ENCODE data around the gene BRCC3.

DNA sequence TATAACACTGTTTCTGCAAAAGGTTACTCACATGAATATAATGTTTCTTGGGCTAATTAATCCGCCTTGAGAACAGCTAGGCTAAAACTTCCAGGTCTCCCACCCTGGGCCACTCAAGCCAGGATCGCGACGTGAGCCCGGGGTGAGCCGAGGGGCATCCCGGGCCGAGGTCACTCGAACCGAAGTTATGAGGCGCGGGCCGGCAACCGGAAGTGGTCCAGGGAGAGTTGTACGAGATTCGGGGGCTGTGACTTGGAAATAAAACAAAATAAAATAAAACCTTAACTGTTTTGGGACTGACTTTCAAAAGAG is 689 bp upstream of the BRCC3 start:
- TF ChIP-seq ZFP82 (CRISPR knock-in tag; IDR thresholded peaks at IDR 0.05; ENCODE audit: borderline replicate concordance) (no peak), EZH2 (conservative IDR thresholded peaks at IDR 0.05; ENCODE audit: low read depth, low read length) (no peak), POLR2AphosphoS5 (IDR thresholded peaks at IDR 0.05; ENCODE audit: low read depth, low read length) (no peak), POLR2A (IDR thresholded peaks at IDR 0.05; ENCODE audit: insufficient read depth in 1 of 2, low read depth in 2 of 2, low read length in 2 of 2) (no peak)
- TF ChIP-seq, protein P1, sequence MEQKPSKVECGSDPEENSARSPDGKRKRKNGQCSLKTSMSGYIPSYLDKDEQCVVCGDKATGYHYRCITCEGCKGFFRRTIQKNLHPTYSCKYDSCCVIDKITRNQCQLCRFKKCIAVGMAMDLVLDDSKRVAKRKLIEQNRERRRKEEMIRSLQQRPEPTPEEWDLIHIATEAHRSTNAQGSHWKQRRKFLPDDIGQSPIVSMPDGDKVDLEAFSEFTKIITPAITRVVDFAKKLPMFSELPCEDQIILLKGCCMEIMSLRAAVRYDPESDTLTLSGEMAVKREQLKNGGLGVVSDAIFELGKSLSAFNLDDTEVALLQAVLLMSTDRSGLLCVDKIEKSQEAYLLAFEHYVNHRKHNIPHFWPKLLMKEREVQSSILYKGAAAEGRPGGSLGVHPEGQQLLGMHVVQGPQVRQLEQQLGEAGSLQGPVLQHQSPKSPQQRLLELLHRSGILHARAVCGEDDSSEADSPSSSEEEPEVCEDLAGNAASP (CRISPR knock-in tag; IDR thresholded peaks at IDR 0.05; ENCODE audit: borderline replicate concordance): no peak
- TF ChIP-seq, protein P2, sequence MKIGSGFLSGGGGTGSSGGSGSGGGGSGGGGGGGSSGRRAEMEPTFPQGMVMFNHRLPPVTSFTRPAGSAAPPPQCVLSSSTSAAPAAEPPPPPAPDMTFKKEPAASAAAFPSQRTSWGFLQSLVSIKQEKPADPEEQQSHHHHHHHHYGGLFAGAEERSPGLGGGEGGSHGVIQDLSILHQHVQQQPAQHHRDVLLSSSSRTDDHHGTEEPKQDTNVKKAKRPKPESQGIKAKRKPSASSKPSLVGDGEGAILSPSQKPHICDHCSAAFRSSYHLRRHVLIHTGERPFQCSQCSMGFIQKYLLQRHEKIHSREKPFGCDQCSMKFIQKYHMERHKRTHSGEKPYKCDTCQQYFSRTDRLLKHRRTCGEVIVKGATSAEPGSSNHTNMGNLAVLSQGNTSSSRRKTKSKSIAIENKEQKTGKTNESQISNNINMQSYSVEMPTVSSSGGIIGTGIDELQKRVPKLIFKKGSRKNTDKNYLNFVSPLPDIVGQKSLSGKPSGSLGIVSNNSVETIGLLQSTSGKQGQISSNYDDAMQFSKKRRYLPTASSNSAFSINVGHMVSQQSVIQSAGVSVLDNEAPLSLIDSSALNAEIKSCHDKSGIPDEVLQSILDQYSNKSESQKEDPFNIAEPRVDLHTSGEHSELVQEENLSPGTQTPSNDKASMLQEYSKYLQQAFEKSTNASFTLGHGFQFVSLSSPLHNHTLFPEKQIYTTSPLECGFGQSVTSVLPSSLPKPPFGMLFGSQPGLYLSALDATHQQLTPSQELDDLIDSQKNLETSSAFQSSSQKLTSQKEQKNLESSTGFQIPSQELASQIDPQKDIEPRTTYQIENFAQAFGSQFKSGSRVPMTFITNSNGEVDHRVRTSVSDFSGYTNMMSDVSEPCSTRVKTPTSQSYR (CRISPR knock-in tag; IDR thresholded peaks at IDR 0.05; ENCODE audit: borderline replicate concordance): no peak
- TF ChIP-seq, protein P3, sequence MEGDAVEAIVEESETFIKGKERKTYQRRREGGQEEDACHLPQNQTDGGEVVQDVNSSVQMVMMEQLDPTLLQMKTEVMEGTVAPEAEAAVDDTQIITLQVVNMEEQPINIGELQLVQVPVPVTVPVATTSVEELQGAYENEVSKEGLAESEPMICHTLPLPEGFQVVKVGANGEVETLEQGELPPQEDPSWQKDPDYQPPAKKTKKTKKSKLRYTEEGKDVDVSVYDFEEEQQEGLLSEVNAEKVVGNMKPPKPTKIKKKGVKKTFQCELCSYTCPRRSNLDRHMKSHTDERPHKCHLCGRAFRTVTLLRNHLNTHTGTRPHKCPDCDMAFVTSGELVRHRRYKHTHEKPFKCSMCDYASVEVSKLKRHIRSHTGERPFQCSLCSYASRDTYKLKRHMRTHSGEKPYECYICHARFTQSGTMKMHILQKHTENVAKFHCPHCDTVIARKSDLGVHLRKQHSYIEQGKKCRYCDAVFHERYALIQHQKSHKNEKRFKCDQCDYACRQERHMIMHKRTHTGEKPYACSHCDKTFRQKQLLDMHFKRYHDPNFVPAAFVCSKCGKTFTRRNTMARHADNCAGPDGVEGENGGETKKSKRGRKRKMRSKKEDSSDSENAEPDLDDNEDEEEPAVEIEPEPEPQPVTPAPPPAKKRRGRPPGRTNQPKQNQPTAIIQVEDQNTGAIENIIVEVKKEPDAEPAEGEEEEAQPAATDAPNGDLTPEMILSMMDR (CRISPR knock-in tag; IDR thresholded peaks at IDR 0.05): no peak
- TF ChIP-seq, protein P4, sequence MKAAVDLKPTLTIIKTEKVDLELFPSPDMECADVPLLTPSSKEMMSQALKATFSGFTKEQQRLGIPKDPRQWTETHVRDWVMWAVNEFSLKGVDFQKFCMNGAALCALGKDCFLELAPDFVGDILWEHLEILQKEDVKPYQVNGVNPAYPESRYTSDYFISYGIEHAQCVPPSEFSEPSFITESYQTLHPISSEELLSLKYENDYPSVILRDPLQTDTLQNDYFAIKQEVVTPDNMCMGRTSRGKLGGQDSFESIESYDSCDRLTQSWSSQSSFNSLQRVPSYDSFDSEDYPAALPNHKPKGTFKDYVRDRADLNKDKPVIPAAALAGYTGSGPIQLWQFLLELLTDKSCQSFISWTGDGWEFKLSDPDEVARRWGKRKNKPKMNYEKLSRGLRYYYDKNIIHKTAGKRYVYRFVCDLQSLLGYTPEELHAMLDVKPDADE (CRISPR knock-in tag; IDR thresholded peaks at IDR 0.05): no peak

Data from HepG2 (cell line).